Activated naive CD4-positive, alpha-beta T cell treated with anti-CD3 and anti-CD28 coated beads, Interleukin-2, amount 50 U/mL, for 24 hours (primary cell): Measurements from ENCODE around the gene ACOXL.

Experiments used
- H3K27ac Mint-ChIP-seq: one replicate; pipeline ENCODE4 v1.8.0; 2021; ENCODE audit warnings: mild to moderate bottlenecking, mixed read lengths
- H3K27me3 Mint-ChIP-seq: one replicate; pipeline ENCODE4 v1.8.0; 2021; ENCODE audit warnings: mixed read lengths
- H3K36me3 Mint-ChIP-seq: one replicate; pipeline ENCODE4 v1.8.0; 2021; ENCODE audit warnings: mixed read lengths
- H3K4me1 Mint-ChIP-seq: one replicate; pipeline ENCODE4 v1.8.0; 2021; ENCODE audit warnings: mixed read lengths
- H3K4me3 Mint-ChIP-seq: one replicate; pipeline ENCODE4 v1.8.0; 2021; ENCODE audit warnings: mild to moderate bottlenecking, mixed read lengths
- H3K9me3 Mint-ChIP-seq: one replicate; pipeline ENCODE4 v1.8.0; 2021; ENCODE audit warnings: mixed read lengths

ACOXL gene

DNA sequence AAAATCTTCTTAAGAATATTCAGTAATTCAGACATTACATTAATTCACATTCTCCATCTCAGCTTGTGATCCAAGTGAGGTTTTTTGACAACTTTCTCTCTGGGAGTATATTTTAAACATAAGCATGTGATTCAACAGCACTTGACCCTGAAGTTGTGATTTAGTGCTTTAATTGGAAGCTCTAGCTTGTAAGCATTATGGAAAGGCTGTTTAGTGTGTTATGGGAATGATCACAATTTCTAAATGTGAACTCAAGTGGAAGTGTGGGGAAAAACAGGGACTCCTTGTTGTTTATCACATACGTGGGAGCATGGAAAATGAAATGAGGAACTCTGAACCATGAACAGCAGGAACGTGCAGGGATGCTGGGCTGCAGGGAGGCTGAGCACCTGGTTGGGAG, 239.4 kb downstream of the ACOXL start:
- H3K27me3 Mint-ChIP-seq, result peaks cover 9% of the 10 kb centered on the region
- H3K27ac Mint-ChIP-seq, result no peak overlapping the region
- no peak overlapping the region for H3K4me3 Mint-ChIP-seq
- no peaks in the 10 kb centered on the region for H3K4me1 Mint-ChIP-seq
- H3K9me3 Mint-ChIP-seq, result peaks cover 8% of the 10 kb centered on the region
- no peaks in the 10 kb centered on the region for H3K36me3 Mint-ChIP-seq

DNA sequence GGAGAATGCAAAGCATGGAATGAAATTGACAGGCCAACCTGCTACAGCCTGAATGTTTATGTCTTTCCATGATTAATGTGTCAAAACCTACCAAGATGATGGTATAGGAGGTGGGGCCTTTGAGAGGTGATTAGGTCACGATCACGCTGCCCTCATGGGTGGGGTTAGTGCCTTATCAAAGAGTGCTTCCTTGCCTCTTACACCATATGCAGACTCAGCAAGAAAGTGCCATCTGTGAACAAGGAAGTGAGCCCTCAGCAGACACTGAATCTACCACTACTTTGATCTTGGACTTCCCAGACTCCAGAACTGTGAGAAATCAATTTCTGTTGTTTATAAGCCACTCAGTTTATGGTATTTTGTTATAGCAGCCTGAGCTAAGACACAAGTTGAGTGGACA, 240.9 kb downstream of the ACOXL start:
- H3K27me3 Mint-ChIP-seq, result peaks cover 9% of the 10 kb centered on the region
- H3K9me3 Mint-ChIP-seq, result peaks cover 8% of the 10 kb centered on the region
- no peak overlapping the region for H3K4me3 Mint-ChIP-seq
- no peaks in the 10 kb centered on the region for H3K4me1 Mint-ChIP-seq
- no peak overlapping the region for H3K27ac Mint-ChIP-seq
- no peaks in the 10 kb centered on the region for H3K36me3 Mint-ChIP-seq

DNA sequence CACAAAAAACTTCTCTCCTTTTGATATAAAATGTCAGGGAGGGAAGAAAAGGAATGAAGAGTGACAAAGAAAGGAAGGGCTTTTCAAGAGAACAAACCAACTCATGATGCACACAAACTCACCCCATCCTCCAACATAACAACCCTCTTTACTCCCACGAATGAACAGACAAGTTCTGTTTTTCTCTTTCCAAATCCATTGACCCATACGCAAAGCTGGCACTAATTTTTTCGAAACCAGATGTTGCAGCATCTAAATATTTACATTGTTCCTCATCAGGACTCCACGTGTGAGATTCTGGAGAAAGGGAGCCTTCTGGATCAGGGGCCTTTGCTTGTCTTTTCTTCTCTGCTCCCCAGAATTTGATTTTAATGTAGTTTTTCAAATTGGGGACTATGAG, 245.0 kb downstream of the ACOXL start:
- Mint-ChIP-seq H3K4me3 (no peak overlapping the region), H3K4me1 (no peaks in the 10 kb centered on the region), H3K9me3 (peaks cover under 1% of the 10 kb centered on the region), H3K27me3 (peaks cover 9% of the 10 kb centered on the region), H3K27ac (no peak overlapping the region), H3K36me3 (no peaks in the 10 kb centered on the region)

DNA sequence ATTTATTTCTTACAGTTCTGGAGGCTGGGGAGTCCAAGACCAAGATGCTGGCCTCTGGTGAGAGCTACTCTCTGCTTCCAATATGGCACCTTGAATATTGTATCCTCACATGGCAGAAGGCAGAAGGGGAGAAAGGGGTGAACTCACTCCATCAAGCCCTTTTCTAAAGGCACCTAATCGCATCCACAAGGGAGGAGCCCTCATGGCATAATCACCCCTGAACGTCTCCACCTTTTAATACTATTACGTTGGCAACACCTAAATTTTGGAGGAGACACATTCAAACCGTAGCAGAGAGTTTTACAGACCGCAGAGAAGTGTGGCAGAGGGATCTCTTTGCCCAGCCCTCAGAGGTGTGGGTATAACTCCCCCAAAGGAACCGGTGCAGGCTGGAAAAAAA, 245.8 kb downstream of the ACOXL start:
- H3K4me3 Mint-ChIP-seq, result no peak overlapping the region
- no peak overlapping the region for H3K27ac Mint-ChIP-seq
- no peaks in the 10 kb centered on the region for H3K9me3 Mint-ChIP-seq
- no peaks in the 10 kb centered on the region for H3K36me3 Mint-ChIP-seq
- peaks cover 9% of the 10 kb centered on the region for H3K27me3 Mint-ChIP-seq
- H3K4me1 Mint-ChIP-seq, result no peaks in the 10 kb centered on the region

DNA sequence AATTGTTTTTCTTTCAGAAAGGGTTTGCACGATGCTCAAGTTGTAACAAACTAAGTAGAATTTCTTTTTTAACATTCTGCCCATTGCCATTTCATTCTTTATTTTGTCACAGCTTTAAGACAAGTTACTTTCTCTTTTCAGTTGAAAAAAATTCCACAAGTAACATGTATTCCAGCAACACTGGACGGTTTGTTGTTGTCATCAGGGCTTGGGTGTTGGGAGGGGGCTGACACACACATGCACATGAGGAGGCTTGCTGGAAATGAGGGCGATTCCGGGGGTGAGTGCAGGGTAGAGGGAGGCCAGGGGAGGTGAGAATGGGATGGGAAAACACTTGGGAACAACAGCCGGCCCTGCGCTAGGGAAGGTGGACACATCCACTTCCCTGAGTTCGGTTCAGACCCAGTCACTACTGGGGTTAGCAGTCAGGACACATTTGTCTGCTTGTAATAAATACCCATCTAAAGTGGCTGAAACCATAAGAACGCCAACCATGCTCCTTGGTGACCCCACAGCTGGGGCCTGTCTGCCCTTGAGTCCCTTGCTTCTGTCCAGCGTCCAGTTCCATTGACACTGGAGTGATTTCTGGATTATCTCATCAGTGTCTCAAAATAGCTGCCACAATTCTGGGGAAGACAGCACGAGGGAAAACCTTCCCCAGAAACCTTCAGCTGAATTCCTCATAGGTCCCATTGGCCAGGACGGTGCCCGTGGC, 246.5 kb downstream of the ACOXL start:
- H3K4me1 Mint-ChIP-seq, result no peaks in the 10 kb centered on the region

DNA sequence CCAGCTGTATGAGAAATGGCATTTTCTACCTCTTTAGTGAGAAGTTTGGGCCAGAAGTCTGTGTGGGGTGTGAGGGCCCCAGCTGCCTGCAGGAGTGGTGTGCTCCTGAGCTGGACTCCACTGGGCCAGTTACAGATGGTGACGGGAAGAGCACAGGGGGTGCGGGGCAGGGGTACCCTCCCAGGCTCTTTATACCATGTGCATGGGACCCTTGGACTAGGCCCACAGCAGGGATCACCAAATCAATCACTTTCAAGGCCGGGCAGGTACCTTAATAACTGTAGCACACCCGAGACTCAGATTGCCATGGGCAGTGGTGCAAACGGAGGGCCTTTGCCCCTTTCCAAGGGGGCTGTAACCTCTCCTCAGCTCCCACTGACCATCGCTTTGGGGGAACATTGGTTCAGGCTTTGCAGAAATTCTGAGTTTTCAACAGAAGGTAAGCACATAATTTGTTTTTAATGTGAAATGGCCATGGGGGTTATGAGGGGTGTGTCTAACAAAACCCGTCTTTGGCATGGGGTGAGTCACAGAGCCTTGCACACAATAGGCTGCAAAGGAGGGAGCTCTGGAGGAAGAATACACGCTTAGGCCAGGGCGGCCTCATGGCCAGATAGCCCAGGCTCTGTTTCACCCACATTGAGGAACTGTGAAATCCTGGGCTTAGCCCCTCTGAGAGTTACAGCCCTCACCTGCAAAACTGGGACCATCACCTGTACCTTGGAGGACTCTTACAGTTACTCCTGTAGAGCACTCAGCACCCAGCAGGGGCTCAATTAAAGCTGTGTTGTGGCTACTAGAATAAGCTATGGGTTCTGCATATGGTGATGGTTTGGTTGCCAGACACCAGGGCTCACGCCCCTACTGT, 247.3 kb downstream of the ACOXL start:
- Mint-ChIP-seq H3K27ac (no peak overlapping the region), H3K4me3 (no peak overlapping the region), H3K4me1 (no peaks in the 10 kb centered on the region), H3K36me3 (no peaks in the 10 kb centered on the region), H3K27me3 (peaks cover 8% of the 10 kb centered on the region), H3K9me3 (no peaks in the 10 kb centered on the region)

More for the DNA sequence above, 246.5 kb downstream of the ACOXL start:
- no peak overlapping the region for H3K27ac Mint-ChIP-seq
- H3K27me3 Mint-ChIP-seq, result peaks cover 9% of the 10 kb centered on the region
- no peak overlapping the region for H3K4me3 Mint-ChIP-seq
- no peaks in the 10 kb centered on the region for H3K9me3 Mint-ChIP-seq
- H3K36me3 Mint-ChIP-seq, result no peaks in the 10 kb centered on the region

DNA sequence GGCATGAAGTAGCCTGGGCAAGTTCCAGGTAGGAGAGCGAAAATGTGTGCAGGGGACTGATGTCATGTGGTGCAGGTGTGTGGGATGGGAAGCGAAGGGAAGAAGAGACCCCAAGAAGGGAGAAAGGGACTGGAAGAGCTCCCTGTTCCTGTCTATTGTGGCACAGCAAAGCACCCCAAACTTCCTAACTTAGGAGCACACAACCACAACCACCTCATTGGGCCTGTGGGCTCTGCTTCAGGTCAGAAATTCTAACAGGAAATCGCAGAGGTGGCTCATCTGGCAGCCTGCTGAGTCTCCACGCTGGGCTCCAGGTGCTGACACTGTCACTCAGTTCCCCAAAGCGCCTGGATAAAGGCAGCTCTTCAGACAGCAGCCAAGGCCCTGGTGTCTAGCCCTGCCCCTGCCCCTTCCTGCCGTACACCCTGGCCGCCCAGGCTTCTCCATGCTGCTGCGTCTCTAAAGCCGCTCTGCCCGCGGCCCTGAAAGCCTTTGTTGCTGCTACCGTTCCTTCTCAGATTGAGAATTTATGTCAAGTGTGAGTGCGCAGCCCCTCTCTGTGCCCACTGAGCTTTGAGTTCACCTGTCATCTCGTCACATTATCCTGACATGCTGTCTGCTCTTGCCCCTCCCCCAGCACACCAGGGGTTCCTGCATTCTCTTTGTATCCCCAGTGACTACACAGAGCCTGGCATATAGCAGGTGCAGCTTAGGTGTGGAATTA, 248.1 kb downstream of the ACOXL start:
- Mint-ChIP-seq H3K4me1 (no peaks in the 10 kb centered on the region), H3K9me3 (no peaks in the 10 kb centered on the region), H3K4me3 (no peak overlapping the region), H3K36me3 (no peaks in the 10 kb centered on the region), H3K27ac (no peak overlapping the region), H3K27me3 (peaks cover 9% of the 10 kb centered on the region)

DNA sequence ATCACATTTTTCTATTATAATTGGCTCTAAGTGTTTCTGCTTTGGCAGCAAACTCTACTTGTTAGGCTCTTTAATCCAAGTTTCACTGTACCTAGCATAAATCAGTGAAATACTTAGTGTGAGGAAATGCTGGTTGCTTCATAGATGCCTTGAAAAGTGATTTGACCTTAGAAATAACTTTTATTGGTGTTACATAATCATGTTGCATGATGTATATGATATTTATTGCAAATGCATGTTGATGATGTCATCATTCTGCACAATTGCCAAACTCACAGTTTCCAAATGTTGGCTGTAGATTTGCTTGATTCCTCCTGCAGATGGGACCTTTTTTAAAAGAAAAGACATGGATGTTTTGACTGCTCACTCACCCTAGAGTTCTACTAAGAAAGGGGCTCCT, 250.8 kb downstream of the ACOXL start:
- H3K9me3 Mint-ChIP-seq, result no peaks in the 10 kb centered on the region
- no peaks in the 10 kb centered on the region for H3K36me3 Mint-ChIP-seq
- H3K27ac Mint-ChIP-seq, result no peak overlapping the region
- H3K27me3 Mint-ChIP-seq, result peaks cover 3% of the 10 kb centered on the region
- H3K4me3 Mint-ChIP-seq, result no peak overlapping the region
- no peaks in the 10 kb centered on the region for H3K4me1 Mint-ChIP-seq

DNA sequence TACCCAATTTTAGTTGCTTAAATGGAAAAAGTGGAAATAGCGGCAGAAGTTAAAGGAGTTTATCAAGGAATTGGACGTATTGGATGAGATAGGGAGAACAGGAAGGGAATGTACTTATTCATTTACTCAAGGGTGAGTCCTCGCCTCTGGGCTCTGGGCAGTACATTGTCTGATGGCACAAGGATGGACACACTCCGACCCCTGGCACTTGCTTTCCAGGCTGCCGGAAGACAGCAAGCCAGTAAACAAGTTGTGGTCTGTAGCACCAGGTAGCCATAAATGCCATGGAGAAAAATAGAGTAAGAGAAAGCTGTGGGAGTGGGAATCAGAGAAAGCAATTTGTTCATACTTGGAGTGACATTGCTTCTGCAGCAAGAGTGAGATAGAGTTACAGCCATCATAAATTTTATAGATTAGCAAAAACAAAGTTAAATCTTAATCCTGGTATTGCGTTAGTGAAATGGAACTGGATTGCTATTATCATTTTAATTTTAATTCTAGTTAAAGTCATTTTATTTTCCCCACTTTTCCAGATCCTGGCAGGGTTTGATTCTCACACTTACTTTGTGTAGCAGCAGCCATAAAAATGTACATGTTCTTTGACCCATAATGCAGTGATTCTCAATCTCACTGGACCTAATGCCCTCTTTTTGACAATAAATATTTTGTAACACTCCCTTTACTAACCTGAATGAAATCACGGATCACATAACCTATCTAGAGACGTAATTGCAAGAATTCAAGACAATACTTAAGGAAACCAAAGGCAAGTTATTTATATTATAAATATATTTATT, 252.5 kb downstream of the ACOXL start:
- no peaks in the 10 kb centered on the region for H3K9me3 Mint-ChIP-seq
- H3K36me3 Mint-ChIP-seq, result no peaks in the 10 kb centered on the region
- H3K4me3 Mint-ChIP-seq, result no peak overlapping the region
- no peak overlapping the region for H3K27ac Mint-ChIP-seq
- H3K27me3 Mint-ChIP-seq, result peaks cover 3% of the 10 kb centered on the region
- H3K4me1 Mint-ChIP-seq, result no peaks in the 10 kb centered on the region

DNA sequence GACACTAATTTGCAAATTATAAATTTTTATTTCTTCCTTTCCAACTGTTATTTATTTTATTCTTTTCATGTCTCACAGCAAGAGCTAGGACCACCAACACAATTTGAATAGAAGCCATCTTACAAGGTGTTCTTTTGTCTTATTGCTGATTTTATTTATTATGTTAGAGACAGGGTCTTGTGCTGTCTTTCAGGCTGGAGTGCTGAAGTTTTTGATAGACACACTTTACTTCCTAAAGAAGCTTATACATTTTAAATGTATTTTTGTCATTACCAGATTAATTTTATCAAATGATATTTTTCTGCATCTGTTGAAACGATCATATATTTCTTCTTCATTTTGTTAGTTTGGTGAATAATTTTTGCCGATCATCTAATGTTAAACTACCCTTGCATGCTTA, 258.1 kb downstream of the ACOXL start:
- H3K27ac Mint-ChIP-seq, result no peak overlapping the region
- peaks cover 1% of the 10 kb centered on the region for H3K36me3 Mint-ChIP-seq
- no peak overlapping the region for H3K4me3 Mint-ChIP-seq
- H3K9me3 Mint-ChIP-seq, result peaks cover 10% of the 10 kb centered on the region
- H3K27me3 Mint-ChIP-seq, result peaks cover 7% of the 10 kb centered on the region
- peaks cover 15% of the 10 kb centered on the region for H3K4me1 Mint-ChIP-seq

DNA sequence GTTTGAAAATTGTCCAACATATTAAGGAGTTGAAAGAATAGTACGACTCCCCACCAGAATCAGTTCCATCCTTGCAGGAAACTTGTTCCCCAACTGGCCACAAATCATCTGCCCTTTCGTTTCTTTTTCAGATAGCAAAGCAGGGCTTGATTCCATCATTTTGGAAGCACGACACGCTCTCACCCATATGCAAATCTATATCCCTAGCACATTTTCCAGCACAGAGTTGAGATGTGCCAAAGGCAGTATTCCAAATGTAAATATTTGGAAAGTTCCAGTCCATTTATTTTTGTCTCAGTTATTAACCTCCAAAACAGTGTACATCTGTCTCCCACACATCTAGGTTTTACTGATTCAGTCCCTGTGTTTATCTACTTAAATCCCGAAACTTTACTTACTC, 259.5 kb downstream of the ACOXL start:
- peaks cover 15% of the 10 kb centered on the region for H3K4me1 Mint-ChIP-seq
- H3K9me3 Mint-ChIP-seq, result peaks cover 10% of the 10 kb centered on the region
- peaks cover 7% of the 10 kb centered on the region for H3K27me3 Mint-ChIP-seq
- no peak overlapping the region for H3K4me3 Mint-ChIP-seq
- no peak overlapping the region for H3K27ac Mint-ChIP-seq
- peaks cover 1% of the 10 kb centered on the region for H3K36me3 Mint-ChIP-seq

DNA sequence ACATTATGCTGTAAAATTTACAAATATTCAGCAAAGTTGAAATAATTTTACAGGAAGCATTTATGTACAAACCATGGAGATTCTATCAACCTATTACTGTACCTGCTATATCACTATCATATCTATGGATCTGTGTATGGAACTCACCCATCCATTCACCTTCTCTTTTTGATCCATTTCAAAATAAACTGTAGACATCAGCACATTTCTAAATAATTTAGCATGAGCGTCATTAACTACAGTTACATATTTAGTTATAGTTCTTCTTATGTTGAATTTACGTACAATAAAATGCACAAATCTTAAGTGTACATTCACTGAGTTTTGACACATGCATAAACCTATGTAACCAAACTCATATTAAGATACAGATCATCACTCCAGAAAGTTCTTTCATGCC, 260.5 kb downstream of the ACOXL start:
- Mint-ChIP-seq H3K9me3 (peaks cover 10% of the 10 kb centered on the region), H3K4me3 (no peak overlapping the region), H3K27ac (no peak overlapping the region), H3K27me3 (peaks cover 7% of the 10 kb centered on the region), H3K36me3 (peaks cover 1% of the 10 kb centered on the region), H3K4me1 (peaks cover 15% of the 10 kb centered on the region)

DNA sequence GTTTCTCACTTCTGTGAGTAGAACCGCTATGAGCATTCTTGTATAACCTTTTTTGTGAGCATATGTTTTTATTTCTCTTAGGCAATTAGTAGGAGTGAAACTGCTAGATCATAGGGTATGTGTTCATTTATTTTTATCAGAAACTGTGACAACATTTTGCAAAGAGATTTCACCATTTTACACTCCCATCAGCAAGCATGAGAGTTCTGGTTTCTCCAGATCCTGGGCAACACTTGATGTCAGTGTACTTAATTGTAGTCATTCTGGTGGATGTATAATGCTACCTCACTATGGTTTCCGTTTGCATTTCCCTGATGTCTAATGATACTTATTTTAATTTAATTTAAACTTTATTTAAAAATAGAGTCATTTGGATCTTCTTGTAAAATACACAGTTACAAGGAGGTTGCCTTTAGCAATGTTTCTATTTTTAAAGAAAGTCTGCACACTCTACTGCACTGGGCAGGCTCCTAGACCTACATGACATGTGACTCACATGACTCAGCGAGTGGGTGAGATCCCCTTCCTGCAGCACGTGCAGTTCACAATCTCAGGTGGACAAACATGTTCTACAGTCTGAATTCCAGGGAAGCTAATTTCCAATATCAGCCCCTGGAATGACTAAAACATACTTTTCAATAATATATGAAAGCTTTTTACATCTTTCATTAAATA, 261.3 kb downstream of the ACOXL start:
- no peak overlapping the region for H3K4me3 Mint-ChIP-seq
- H3K27me3 Mint-ChIP-seq, result peaks cover 8% of the 10 kb centered on the region
- no peak overlapping the region for H3K27ac Mint-ChIP-seq

DNA sequence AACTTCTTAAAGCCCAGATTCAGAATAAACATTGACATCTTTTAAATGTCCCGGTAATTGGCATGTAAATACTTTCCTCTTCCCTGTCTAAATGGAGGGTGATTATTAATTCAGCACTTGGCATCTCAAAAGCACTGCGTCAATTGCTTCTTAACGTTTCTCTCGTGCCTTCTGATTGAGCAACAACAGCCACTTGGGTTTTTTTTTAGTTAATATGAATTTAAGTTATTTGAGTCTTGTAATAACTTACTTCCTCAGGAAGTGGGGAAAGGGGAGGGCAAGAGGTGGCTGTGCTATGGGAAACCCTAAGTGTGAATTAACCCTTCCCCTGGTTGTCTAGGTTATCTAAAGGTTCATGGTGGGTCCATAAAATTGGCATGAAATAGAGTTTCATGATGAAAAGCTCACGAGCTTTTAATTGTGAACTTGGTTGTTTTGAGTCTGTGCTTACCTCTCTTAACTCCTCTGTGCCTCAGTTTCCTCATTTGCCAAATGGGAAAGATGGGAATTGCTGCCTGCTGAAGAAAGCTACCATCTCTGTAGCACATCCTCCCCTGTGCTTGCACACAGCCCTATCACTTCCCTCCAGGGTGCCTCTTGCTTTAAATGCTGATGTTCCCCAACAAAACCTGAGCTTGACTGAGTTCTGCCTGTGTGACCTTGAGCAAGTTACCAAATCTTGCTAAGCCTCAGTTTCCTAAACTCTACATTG, 262.0 kb downstream of the ACOXL start:
- H3K4me3 Mint-ChIP-seq, result no peak overlapping the region
- H3K27me3 Mint-ChIP-seq, result peaks cover 10% of the 10 kb centered on the region
- peaks cover 15% of the 10 kb centered on the region for H3K4me1 Mint-ChIP-seq
- peaks cover 10% of the 10 kb centered on the region for H3K9me3 Mint-ChIP-seq
- H3K36me3 Mint-ChIP-seq, result peaks cover 1% of the 10 kb centered on the region
- no peak overlapping the region for H3K27ac Mint-ChIP-seq

More for the DNA sequence above, 261.3 kb downstream of the ACOXL start:
- Mint-ChIP-seq H3K9me3 (peaks cover 10% of the 10 kb centered on the region), H3K4me1 (peaks cover 15% of the 10 kb centered on the region), H3K36me3 (peaks cover 1% of the 10 kb centered on the region)
